ENCODE results near the gene CEBPZOS.

The CEBPZOS gene

DNA sequence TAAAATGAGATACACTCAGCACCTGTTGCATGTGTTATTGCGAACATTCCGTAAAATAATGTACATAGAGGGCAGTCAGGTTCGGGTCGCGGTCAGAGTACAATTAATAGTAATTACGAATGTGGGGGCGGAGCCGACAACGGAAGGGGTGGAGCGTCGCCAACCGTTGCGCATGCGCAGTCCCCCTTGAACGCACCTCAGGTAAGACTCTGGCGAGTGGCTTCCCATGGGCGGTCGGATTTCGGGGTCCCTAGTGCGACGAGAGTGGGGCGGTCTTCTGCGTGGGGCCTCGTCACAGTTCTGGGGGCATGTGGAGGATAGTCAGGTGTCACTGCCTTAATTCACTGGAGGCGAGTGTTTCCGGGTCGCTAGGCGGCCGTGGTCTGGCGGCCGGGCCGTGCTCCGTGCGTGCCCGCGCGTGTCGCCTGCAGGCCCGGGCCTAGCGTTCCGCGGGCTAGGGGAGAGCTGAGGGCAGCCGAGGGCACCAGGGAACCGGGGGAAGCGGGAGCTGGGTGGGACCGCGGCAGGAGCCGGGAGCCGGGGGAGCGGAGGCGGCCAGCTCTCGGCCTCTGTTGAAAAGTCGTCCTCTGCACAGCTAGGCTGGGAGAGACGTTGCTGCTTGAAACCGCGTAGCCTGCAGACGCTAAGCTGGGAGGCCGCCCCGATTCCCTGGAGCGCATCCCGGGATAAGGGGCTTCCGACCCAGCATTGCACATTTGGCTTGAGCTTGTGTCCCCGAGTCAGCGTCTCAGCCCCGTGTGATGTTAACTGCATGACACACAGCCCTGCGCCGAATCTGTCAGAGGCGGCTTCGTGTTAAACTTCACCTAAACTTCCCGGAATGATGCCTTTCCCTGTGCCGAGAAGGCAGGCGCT is at the start of gene CEBPZOS:
TSS of gene CEBPZOS (plus strand) at position 177 of the 876 bp plus-strand sequence. CDS start 3,209 bp downstream, outside the sequence.
- DNase-seq, result peak; percentile 95

DNA sequence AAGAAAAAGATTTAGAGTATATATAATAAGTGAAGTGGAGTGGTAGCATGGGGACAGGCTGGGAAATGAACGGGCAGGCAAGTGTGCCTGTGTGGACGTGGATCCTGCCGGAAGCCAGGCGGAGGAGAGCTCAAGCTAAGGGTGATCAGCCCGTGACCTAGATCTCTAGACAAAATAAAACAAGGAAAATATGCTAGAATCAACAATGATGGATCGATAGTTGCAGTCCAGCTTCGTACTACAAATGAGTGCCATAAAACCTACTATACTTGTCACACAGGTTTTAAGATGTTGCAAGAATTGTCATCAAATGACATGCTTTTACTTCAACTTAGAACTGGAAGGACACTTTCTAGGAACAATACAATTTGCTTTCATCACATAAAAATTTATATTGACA is 48.0 kb upstream of the CEBPZOS start:
- DNase-seq, result no peak

DNA sequence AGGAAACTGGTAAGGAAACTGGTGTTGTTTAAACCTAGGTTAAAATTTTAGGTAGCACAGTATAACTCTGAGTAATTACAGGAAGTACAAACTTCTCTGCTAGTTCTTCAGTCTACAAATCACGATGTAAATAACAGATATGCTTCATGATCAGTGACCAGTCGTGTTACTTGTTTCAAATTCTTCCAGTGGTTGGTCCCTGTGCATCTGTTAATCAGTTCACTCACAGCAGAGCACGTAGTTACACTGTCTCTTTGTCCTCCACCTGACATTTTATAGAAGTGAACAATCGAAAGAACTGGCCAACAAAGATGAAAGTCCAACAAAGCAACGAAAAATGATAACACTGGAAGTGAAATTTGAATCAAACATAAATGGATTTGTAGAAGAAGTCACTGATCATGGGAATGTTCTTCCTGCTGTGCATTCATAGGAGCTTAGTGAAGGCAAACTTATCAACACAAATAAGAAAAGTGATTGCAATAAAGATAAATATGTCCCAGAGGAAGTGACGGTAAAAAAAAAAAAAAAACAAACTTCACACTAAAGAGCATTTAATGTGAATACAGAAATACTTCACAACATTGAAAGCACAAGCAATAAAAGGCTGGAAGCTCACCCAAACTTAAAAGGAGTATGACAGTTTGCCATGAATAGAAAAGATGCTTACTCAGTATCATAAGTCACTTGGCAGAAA is 46.5 kb upstream of the CEBPZOS start:
- DNase-seq, result no peak

DNA sequence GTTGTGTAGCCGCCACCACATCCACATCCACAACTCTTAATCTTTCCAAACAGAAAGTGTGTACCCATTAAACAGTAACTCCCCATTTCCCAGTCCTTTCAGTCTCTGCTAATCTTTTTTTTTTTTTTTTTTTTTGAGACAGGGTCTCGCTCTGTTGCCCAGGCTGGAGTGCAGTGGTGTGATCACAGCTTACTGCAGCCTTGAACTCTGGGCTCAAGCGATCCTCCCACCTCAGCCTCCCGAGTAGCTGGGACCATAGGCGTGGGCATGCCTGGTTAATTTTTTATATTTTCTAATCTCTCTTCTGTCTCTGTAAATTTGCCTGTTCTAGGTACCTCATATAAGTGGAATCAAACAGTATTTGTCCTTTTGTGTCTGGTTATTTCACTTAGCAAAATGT is 43.1 kb upstream of the CEBPZOS start:
- DNase-seq, result no peak

- no peak for DNase-seq
Observed at GRCh38 chr2:37154785-37155184, 41.5 kb upstream of the CEBPZOS start.

GRCh38 chr2:37156071-37156856 is 40.0 kb upstream of the CEBPZOS start:
- peak; percentile 50 for DNase-seq

DNA sequence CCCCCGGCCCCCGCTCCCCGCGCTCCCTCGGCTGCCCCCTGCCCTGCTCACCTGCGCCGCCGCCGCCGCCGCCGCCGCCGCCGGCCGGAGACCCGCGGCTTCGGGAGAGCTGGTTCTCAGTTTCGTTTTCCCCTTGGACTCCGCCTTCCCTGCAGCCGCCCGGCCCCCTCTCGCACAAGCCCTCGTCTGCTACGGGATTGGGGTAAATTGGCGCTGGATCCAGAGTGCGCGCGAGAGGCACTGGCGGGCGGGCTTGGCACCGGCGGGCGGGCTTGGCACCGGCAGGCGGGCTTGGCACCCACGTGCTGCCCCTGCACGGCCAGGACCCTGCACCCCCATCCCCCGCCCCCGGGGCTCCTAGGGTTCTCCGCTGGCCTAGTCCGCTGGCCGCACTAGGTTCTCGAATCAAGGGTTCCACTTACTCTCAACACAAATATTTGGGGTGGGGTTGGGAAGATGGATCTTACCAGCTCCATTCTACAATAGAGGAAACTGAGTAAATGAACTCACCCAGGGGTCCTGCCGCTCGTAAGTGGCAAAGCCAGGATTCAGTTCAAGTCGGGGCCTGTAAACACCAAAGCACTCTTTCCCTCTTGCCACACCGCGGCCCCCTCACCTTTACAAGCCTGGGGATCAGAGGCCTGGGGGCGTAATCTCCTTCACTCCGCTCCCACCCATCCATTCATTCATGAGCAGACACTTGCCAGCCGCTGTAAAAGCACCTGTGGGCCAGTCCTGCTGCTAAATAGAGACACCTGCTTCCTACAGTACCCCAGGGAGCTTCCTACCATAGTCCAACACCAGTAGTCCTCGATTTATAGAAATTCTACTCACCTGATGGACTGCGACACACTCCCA is 39.2 kb upstream of the CEBPZOS start, which contains the start of gene EIF2AK2:
TSS of gene EIF2AK2 (minus strand) at position 124 of the 858 bp plus-strand sequence. CDS start 9,174 bp downstream, outside the sequence.
- DNase-seq, result peak; percentile 84

DNA sequence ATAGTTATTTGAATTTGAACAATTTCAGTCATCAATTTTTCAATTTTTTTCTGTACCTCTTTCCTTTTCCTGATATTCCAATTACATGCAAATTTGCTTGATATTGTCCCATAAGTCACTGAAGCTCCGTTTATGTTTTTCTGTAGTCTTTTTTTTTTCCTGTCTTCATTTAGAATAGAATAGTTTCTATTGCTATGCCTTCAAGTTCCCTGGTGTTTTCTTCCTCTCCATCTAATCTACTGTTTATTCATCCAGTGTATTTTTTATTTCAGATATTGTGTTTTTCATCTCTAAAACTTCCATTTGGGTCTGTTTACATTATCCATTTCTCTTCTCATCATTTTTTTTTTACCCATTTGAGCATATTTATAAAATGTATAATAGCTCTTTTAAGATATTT is 31.5 kb upstream of the CEBPZOS start:
- no peak for DNase-seq

DNA sequence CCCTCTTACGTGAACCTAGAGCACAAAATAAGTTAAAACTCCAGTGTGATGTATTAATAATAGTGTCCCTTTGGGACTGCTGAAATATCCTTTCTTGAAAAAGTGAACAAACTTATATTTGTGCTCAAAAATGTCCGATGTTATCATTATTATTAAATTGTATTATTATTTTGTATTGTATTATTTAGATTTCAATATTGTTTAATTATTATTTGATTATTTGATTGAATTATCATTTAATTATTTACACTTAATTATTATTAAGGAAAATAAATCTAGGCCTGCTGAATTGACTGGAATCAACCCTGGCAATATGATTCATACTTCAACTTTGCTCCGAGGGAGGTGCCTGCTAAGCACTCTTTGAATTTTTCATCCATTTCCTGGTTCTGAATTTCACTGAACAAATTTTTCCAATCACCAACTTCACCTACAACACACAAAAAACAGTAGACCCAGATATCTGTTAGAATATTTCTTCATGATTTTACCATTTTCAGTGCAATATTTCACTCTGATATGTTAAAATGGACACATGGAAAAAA is 28.6 kb upstream of the CEBPZOS start:
- no peak for DNase-seq

- DNase-seq, result peak; percentile 36
Observed at GRCh38 chr2:37168217-37168981, 27.9 kb upstream of the CEBPZOS start.

GRCh38 chr2:37171624-37171950 is 24.7 kb upstream of the CEBPZOS start:
- DNase-seq, result no peak

- DNase-seq, result no peak
Observed at GRCh38 chr2:37173741-37174140, 22.6 kb upstream of the CEBPZOS start.

DNA sequence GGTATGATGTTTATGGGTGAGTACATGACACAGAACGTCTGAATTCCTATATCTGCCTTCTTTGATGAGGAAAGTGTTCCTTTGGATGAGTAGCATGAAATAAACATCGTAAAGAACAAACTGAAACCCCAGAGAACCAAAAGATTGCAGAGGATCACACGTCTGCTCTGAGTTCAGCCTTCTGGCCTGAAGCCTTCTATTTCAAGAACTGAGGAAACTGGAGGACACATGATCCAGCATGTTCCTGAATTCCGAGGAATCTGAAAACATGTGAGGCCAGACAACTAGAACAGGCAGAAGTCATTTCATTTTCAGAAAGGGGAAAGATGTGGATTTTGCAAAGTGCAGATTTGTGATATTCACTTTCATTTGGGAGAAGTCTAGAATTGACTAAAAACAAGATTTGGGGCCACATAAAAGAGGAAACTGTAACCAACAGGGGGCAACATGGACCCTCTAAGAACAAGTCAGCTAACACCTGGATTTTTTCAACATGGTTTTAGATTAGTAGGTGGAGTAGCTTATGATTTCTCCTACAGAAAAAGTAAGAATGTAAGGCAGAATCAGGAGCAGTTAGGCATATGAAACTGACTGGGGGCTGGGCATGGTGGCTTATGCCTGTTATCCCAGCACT is 16.2 kb upstream of the CEBPZOS start:
- no peak for DNase-seq

DNA sequence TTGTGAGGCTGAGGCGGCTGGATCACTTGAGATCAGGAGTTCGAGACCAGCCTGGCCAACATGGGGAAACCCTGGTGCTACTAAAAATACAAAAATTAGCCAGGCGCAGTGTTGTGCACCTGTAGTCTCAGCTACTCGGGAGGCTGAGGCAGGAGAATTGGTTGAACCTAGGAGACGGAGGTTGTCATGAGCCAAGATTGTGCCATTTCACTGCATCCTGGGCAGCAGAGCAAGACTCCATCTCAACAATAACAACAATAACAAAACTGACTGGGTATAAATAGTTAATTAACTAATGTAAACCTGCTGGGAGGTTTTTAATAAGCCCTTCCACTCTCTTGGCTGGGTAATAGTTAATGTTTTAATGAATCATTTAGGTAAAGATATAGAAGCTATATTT is 15.7 kb upstream of the CEBPZOS start:
- no peak for DNase-seq

GRCh38 chr2:37181726-37182684 is 14.3 kb upstream of the CEBPZOS start:
- DNase-seq, result no peak

DNA sequence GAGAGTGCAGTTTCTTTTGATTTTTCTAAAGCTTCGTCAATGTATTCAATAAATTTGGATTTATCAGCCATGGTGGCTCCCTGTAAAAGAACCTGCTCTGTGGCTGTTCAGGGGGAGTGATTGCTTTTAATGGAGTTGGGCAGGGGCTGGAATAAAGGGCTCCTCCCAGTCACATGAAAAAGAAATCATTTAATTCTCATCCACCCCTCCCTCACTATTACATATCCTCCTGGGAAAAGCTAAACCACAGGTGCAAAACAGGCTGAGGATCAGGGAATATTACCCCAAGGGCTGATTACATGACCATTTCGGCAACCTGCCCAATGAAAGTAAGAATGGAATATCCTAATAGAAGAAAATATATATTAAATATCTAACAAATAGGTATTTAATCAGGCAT is 7.7 kb upstream of the CEBPZOS start, which contains the start of gene SULT6B1:
TSS of gene SULT6B1 (minus strand) at position 101 of the 400 bp plus-strand sequence. CDS start at position 71, 30 bp downstream.
- no peak for DNase-seq

- no peak for DNase-seq
Observed at GRCh38 chr2:37189452-37190153, 6.7 kb upstream of the CEBPZOS start.

DNA sequence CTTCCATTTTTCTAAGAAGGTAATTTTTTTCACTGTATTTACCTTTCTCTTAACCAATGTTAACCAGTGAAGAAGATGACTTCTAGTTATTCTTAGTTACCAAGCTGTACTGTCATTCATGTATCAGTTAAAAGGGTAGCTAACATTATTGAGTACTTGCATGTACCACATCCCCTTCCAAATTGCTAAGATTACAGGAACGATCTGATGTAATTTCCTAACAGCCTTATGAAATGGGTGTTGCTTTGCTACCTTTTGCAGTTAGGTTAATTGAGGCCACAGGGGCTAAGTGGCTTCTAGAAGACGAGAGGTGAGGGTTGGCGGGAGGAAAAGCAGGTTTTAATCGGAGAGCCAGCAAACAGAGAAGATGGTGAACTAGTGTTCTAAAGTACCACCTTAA is 6.0 kb upstream of the CEBPZOS start:
- no peak for DNase-seq

DNA sequence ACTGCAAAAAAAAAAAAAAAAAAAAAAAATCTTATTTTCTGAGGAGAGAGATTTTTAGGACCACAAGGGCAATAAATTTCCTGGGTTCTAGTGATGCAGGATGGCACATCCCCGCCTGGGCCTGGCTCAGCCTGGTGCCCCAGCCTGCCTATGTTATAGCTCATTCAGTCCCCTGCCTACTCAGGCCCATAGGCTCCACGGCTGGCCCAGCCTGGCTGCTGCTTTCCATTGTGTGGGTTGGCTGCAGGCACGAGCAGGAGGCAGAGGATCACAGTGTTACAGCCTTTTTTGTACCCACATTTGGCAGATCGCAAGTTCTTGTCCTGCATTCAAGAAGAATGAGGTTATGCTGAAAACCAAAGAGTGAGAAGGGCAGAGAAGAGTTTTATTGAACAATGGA is 5.0 kb upstream of the CEBPZOS start:
- no peak for DNase-seq

All from stimulated activated CD8-positive, alpha-beta memory T cell treated with anti-CD3 and anti-CD28 coated beads, Interleukin-4, amount 100 ng/mL, for 48 hours (primary cell).